Measurements from ENCODE around the gene JAKMIP2.
A peak's percentile ranks its signal among the peaks of the same experiment; 100 is the strongest.

The JAKMIP2 gene

DNA sequence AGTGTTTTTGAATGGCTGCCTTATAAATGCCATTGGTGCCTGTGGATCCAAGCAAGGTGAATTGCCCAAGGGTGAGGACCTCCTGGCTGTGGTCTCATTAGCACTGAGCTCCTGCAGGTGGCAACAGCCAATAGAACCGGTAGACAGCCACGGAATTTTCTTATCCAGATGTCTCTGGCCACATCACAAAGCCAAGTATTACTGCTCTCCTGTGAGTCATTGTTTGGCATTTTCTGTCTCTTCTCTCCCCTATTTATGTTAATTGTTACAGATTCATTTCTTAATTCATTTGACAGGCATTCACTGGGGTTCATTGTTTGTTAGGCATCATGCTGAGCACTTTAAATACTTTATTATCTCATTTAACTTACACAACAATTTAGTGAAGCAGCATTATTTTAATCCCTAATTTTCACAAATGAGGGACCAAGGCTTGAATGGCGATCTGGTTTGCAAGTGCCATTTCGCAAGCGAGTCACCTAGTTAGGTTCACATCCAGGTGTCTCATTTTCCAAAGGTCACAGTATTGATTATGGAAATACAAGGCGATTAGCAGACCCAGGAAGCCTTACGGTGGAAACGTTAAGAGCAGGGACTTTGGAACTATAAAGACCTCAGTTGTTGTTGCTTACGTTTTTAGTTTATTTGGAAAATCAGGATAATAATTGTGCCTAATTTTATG is 214.5 kb downstream of the JAKMIP2 start:
- H3K9me3 ChIP-seq (ENCODE audit: control insufficient read depth in 2 of 2, low read length in 2 of 2): no peaks in the 10 kb centered on the region
- no peak overlapping the region for H3K9ac ChIP-seq (ENCODE audit: low read depth in 1 of 2, low read length in 2 of 2)
- no peaks in the 10 kb centered on the region for H3K4me1 ChIP-seq (ENCODE audit: control insufficient read depth in 2 of 2, insufficient read depth in 2 of 2, low read length in 2 of 2)
- H3K4me3 ChIP-seq (ENCODE audit: low read length in 2 of 2): no peak overlapping the region
- no peak overlapping the region for H3K27ac ChIP-seq (ENCODE audit: low read depth in 2 of 2, low read length in 2 of 2)
- no peaks in the 10 kb centered on the region for H3K36me3 ChIP-seq (ENCODE audit: control insufficient read depth in 2 of 2, insufficient read depth in 2 of 2, low read length in 2 of 2)
- H3K27me3 ChIP-seq (ENCODE audit: control insufficient read depth in 2 of 2, insufficient read depth in 2 of 2, low read length in 2 of 2): no peaks in the 10 kb centered on the region

DNA sequence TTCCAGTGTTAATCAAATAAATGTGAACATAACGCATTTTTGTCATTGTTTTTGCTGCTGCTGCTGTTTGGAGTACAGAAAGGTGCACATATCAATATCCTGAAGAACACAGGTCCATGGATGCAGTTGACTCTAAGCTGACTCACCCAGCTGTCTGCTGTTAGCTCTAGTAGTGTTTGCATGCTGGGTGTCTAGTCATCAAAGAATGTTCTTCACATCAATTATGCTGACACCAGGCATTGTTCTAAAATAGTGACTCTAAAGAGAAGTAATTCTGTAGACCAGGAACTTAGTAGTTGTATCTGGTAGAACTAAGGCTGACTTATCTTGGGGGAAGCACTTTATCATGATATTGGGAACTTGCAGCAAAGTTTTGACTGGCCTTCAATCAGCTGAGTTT is 217.0 kb downstream of the JAKMIP2 start:
- Histone ChIP-seq H3K36me3 (ENCODE audit: control insufficient read depth in 2 of 2, insufficient read depth in 2 of 2, low read length in 2 of 2) (no peaks in the 10 kb centered on the region), H3K27me3 (ENCODE audit: control insufficient read depth in 2 of 2, insufficient read depth in 2 of 2, low read length in 2 of 2) (no peaks in the 10 kb centered on the region), H3K9me3 (ENCODE audit: control insufficient read depth in 2 of 2, low read length in 2 of 2) (no peaks in the 10 kb centered on the region), H3K27ac (ENCODE audit: low read depth in 2 of 2, low read length in 2 of 2) (no peak overlapping the region), H3K4me1 (ENCODE audit: control insufficient read depth in 2 of 2, insufficient read depth in 2 of 2, low read length in 2 of 2) (no peaks in the 10 kb centered on the region), H3K4me3 (ENCODE audit: low read length in 2 of 2) (no peak overlapping the region), H3K9ac (ENCODE audit: low read depth in 1 of 2, low read length in 2 of 2) (no peak overlapping the region)

DNA sequence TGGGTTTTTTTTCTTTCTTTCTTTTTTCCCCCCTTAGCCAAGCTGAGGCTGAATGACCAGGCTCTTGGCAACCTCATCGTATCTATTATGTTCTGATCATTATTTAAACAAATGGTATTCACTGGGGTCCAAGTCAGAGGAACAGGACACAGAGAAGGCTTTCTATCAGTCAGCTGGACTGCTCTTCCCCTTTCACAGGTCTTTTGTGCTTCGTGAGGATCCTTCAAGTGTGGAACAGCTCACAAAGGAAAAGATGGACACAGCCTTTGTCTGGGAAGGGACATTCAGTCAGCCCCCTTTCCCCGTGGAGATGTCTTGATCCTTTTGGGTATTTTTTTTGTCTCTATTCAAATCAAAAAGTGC is 218.4 kb downstream of the JAKMIP2 start:
- H3K27ac ChIP-seq (ENCODE audit: low read depth in 2 of 2, low read length in 2 of 2): no peak overlapping the region
- no peaks in the 10 kb centered on the region for H3K27me3 ChIP-seq (ENCODE audit: control insufficient read depth in 2 of 2, insufficient read depth in 2 of 2, low read length in 2 of 2)
- no peaks in the 10 kb centered on the region for H3K36me3 ChIP-seq (ENCODE audit: control insufficient read depth in 2 of 2, insufficient read depth in 2 of 2, low read length in 2 of 2)
- H3K4me3 ChIP-seq (ENCODE audit: low read length in 2 of 2): no peak overlapping the region
- no peaks in the 10 kb centered on the region for H3K4me1 ChIP-seq (ENCODE audit: control insufficient read depth in 2 of 2, insufficient read depth in 2 of 2, low read length in 2 of 2)
- H3K9me3 ChIP-seq (ENCODE audit: control insufficient read depth in 2 of 2, low read length in 2 of 2): no peaks in the 10 kb centered on the region
- no peak overlapping the region for H3K9ac ChIP-seq (ENCODE audit: low read depth in 1 of 2, low read length in 2 of 2)

DNA sequence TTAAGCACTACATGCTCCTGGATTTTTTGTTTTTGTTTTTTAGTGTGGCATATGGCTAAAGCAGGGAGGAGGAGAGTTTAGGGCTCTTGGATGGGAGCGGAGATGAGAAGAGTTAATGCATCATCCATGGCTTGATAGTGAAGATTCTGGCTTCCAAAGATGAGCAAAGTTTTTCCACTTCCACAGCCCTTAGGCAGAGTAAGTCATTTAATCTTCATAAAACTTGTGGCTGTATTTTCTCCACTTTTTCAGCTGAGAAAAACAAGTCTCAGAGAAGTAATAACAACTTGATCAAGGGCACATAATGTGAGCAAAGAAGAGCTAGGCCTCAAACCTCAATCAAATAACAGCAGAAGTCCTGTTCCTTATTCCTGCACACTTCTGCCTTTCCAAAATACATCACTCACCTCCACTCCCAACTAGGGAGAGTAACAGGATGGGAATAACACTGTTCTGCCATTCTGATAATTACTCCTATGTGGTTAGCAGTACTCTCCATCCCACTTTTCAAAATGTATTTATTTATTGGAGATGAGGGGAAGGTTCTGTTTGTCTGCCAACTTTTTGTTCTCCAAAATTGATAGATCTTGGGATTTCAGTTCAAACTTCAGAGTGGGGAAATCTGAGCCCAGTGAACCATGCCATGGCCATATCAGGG is 218.9 kb downstream of the JAKMIP2 start:
- H3K9ac ChIP-seq (ENCODE audit: low read depth in 1 of 2, low read length in 2 of 2): no peak overlapping the region
- H3K9me3 ChIP-seq (ENCODE audit: control insufficient read depth in 2 of 2, low read length in 2 of 2): no peaks in the 10 kb centered on the region
- no peaks in the 10 kb centered on the region for H3K27me3 ChIP-seq (ENCODE audit: control insufficient read depth in 2 of 2, insufficient read depth in 2 of 2, low read length in 2 of 2)
- no peaks in the 10 kb centered on the region for H3K36me3 ChIP-seq (ENCODE audit: control insufficient read depth in 2 of 2, insufficient read depth in 2 of 2, low read length in 2 of 2)
- H3K4me1 ChIP-seq (ENCODE audit: control insufficient read depth in 2 of 2, insufficient read depth in 2 of 2, low read length in 2 of 2): no peaks in the 10 kb centered on the region
- H3K4me3 ChIP-seq (ENCODE audit: low read length in 2 of 2): no peak overlapping the region
- no peak overlapping the region for H3K27ac ChIP-seq (ENCODE audit: low read depth in 2 of 2, low read length in 2 of 2)

DNA sequence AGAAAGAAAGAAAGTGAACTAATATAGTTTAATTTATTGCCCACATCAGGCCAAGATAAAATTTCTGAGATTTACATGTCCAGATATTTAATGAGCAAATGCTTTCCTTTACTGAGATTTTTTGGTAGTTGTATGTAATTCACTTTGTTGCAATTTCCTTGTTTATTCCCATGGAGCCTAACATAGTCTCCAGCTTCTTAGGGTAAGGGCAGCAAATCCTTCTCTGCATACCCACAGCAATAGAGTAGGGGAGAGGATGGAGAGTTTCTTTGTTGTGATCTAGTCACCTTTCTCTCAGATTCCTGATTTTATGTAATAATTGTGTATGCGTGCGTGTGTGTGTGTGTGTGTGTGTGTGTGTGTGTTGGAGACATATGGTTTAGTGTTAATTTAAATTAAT is 221.1 kb downstream of the JAKMIP2 start:
- Histone ChIP-seq H3K4me3 (ENCODE audit: low read length in 2 of 2) (no peak overlapping the region), H3K9me3 (ENCODE audit: control insufficient read depth in 2 of 2, low read length in 2 of 2) (no peaks in the 10 kb centered on the region), H3K4me1 (ENCODE audit: control insufficient read depth in 2 of 2, insufficient read depth in 2 of 2, low read length in 2 of 2) (no peaks in the 10 kb centered on the region), H3K27ac (ENCODE audit: low read depth in 2 of 2, low read length in 2 of 2) (no peak overlapping the region), H3K9ac (ENCODE audit: low read depth in 1 of 2, low read length in 2 of 2) (no peak overlapping the region), H3K27me3 (ENCODE audit: control insufficient read depth in 2 of 2, insufficient read depth in 2 of 2, low read length in 2 of 2) (no peaks in the 10 kb centered on the region), H3K36me3 (ENCODE audit: control insufficient read depth in 2 of 2, insufficient read depth in 2 of 2, low read length in 2 of 2) (no peaks in the 10 kb centered on the region)

DNA sequence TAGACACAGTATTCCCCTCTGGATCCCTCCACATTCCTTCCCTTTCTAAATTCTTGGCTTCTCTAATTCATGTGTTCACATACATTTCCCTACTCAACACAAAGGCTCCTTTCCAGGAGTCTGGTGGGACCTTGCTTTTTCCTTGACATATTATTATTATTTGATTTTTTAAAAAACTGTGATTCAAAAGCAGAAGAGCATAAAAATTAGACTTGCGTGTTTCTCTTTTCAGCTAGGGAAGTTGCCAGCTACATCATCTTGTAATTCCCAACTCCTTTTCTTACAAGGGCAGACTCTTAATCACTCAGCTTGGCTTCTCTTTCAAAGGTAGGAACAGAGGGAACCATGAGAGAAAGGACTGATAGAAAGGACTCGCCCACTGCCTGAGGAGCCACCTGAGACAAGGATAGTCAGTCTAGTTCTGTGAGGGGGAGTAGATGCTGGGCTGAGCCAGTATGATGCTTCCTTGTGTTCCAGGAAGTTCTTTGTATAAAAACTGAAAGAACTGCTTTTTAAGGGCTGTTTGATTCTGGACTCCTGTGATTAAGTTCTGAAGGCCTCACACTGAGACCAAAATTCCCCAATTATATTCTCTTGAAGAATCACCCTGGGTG is 221.7 kb downstream of the JAKMIP2 start:
- H3K4me1 ChIP-seq (ENCODE audit: control insufficient read depth in 2 of 2, insufficient read depth in 2 of 2, low read length in 2 of 2): no peaks in the 10 kb centered on the region
- H3K4me3 ChIP-seq (ENCODE audit: low read length in 2 of 2): no peak overlapping the region
- no peaks in the 10 kb centered on the region for H3K27me3 ChIP-seq (ENCODE audit: control insufficient read depth in 2 of 2, insufficient read depth in 2 of 2, low read length in 2 of 2)
- H3K9ac ChIP-seq (ENCODE audit: low read depth in 1 of 2, low read length in 2 of 2): no peak overlapping the region
- H3K27ac ChIP-seq (ENCODE audit: low read depth in 2 of 2, low read length in 2 of 2): no peak overlapping the region
- H3K36me3 ChIP-seq (ENCODE audit: control insufficient read depth in 2 of 2, insufficient read depth in 2 of 2, low read length in 2 of 2): no peaks in the 10 kb centered on the region
- H3K9me3 ChIP-seq (ENCODE audit: control insufficient read depth in 2 of 2, low read length in 2 of 2): no peaks in the 10 kb centered on the region

DNA sequence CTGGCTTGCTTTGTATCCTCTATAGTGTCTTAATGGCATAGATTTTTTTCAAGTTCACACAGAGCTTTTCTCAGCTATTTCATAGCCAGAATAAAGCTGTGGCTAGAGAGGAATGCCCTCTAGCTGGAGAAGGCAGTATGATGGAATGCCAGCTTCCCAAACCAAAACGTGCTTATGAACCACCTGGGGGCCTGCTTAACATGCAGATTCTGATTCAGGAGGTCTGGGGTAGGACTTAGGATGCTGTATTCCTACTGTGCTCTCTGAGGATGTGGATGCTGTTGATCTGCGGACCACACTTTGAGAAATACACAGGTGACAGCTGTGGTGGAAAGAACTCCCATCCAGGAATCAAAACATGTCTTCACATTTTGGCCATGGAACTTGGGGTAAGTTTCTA is 222.8 kb downstream of the JAKMIP2 start:
- H3K27ac ChIP-seq (ENCODE audit: low read depth in 2 of 2, low read length in 2 of 2): no peak overlapping the region
- H3K4me1 ChIP-seq (ENCODE audit: control insufficient read depth in 2 of 2, insufficient read depth in 2 of 2, low read length in 2 of 2): no peaks in the 10 kb centered on the region
- H3K27me3 ChIP-seq (ENCODE audit: control insufficient read depth in 2 of 2, insufficient read depth in 2 of 2, low read length in 2 of 2): no peaks in the 10 kb centered on the region
- H3K9ac ChIP-seq (ENCODE audit: low read depth in 1 of 2, low read length in 2 of 2): no peak overlapping the region
- H3K4me3 ChIP-seq (ENCODE audit: low read length in 2 of 2): no peak overlapping the region
- no peaks in the 10 kb centered on the region for H3K9me3 ChIP-seq (ENCODE audit: control insufficient read depth in 2 of 2, low read length in 2 of 2)
- H3K36me3 ChIP-seq (ENCODE audit: control insufficient read depth in 2 of 2, insufficient read depth in 2 of 2, low read length in 2 of 2): no peaks in the 10 kb centered on the region

DNA sequence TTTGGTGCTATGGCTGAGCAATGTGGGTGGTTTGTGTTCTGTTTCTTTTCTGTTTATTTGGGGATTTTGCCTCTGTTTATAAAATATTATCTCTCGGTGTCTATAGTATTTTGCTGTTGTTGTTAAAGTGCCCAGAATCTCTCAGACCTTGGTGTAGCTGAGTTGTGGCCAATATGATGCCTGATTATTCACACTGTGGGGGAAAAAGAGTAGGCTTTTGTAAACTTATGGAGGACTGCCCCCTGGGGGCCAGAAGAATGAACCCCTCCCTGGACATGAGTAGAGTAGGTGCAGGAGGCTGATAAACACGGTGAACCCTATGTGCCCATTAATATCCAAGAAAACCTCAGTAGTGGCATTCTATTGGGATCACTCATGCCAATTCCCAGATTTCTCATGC is 223.7 kb downstream of the JAKMIP2 start:
- no peaks in the 10 kb centered on the region for H3K36me3 ChIP-seq (ENCODE audit: control insufficient read depth in 2 of 2, insufficient read depth in 2 of 2, low read length in 2 of 2)
- H3K27ac ChIP-seq (ENCODE audit: low read depth in 2 of 2, low read length in 2 of 2): no peak overlapping the region
- no peaks in the 10 kb centered on the region for H3K4me1 ChIP-seq (ENCODE audit: control insufficient read depth in 2 of 2, insufficient read depth in 2 of 2, low read length in 2 of 2)
- H3K27me3 ChIP-seq (ENCODE audit: control insufficient read depth in 2 of 2, insufficient read depth in 2 of 2, low read length in 2 of 2): no peaks in the 10 kb centered on the region
- no peak overlapping the region for H3K9ac ChIP-seq (ENCODE audit: low read depth in 1 of 2, low read length in 2 of 2)
- H3K4me3 ChIP-seq (ENCODE audit: low read length in 2 of 2): no peak overlapping the region
- H3K9me3 ChIP-seq (ENCODE audit: control insufficient read depth in 2 of 2, low read length in 2 of 2): no peaks in the 10 kb centered on the region

DNA sequence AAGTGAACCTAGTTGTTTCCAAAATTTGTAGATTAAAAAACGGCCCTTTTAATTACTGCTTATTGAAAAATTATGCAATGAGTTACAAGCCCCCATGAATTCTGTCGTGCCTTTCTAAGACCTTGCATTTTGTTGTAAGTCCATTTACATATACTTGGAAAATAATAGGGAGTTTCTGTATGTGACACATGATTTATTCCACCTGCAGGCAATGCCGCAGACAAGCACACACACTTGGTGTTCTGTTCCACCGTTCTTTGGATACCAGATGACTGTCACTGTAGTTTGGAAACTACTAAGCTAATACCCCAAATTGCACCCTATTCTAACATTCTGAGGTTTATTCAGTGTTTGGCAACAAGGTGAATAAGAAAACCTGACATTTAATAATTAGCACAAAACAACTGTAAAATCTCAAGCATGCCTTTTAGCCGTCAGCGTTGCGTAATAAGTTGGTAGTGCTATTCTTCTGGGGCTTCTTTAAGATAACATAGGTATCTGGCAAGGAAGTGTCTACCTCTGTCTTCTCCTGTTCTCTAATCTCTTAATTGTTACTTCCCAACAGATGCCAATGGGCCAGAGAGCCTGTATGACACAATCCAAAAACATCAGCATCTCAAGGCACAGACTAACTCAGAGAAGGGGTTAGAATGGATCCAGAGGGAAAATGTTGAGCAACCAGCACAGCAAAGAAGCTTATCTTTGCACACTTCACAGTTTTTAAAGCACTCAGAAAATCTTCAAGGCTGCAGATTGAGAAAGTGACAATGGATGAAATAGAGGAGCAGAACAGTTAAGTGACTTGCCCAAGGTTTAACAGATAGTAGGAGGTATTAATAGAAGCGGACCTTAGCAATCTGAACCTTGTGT is 224.4 kb downstream of the JAKMIP2 start:
- H3K9ac ChIP-seq (ENCODE audit: low read depth in 1 of 2, low read length in 2 of 2): no peak overlapping the region
- no peak overlapping the region for H3K27ac ChIP-seq (ENCODE audit: low read depth in 2 of 2, low read length in 2 of 2)
- H3K27me3 ChIP-seq (ENCODE audit: control insufficient read depth in 2 of 2, insufficient read depth in 2 of 2, low read length in 2 of 2): no peaks in the 10 kb centered on the region
- no peaks in the 10 kb centered on the region for H3K4me1 ChIP-seq (ENCODE audit: control insufficient read depth in 2 of 2, insufficient read depth in 2 of 2, low read length in 2 of 2)
- H3K36me3 ChIP-seq (ENCODE audit: control insufficient read depth in 2 of 2, insufficient read depth in 2 of 2, low read length in 2 of 2): no peaks in the 10 kb centered on the region
- no peak overlapping the region for H3K4me3 ChIP-seq (ENCODE audit: low read length in 2 of 2)
- H3K9me3 ChIP-seq (ENCODE audit: control insufficient read depth in 2 of 2, low read length in 2 of 2): no peaks in the 10 kb centered on the region

DNA sequence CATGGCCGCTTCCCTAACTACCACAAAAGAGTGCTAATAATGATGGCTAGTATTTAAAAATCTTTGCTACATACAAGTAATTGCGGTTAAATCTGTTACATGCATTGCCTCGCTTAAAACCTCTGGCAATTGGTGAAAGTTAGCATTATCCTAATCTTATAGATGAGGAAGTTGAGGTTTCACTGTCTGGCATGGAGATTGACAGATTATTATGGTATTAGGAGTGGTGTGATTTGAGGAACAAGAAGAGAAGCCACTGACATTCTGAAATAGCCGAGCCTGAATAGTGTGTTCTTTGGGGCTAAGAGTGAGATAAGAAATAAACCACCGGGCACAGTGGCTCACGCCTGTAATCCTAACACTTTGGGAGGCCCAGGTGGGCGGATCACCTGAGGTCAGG is 227.4 kb downstream of the JAKMIP2 start:
- Histone ChIP-seq H3K36me3 (ENCODE audit: control insufficient read depth in 2 of 2, insufficient read depth in 2 of 2, low read length in 2 of 2) (no peaks in the 10 kb centered on the region), H3K9ac (ENCODE audit: low read depth in 1 of 2, low read length in 2 of 2) (no peak overlapping the region), H3K4me3 (ENCODE audit: low read length in 2 of 2) (no peak overlapping the region), H3K9me3 (ENCODE audit: control insufficient read depth in 2 of 2, low read length in 2 of 2) (no peaks in the 10 kb centered on the region), H3K4me1 (ENCODE audit: control insufficient read depth in 2 of 2, insufficient read depth in 2 of 2, low read length in 2 of 2) (no peaks in the 10 kb centered on the region), H3K27me3 (ENCODE audit: control insufficient read depth in 2 of 2, insufficient read depth in 2 of 2, low read length in 2 of 2) (no peaks in the 10 kb centered on the region), H3K27ac (ENCODE audit: low read depth in 2 of 2, low read length in 2 of 2) (peak overlapping the region; percentile 49 to 70)
